ENCODE data around the gene CADM1. TPM values are rescaled to one million over a fixed set of nuclear protein-coding genes. Genes with fewer than 3 reads are reported as not detected.
"Not testable (repeated sequence)": the region's sequence is repeated elsewhere in the genome, so short reads cannot be mapped to it uniquely, and the experiment has no call there.

Gene CADM1
- total RNA-seq, 1 experiment from 2014 or later = 0.79 TPM

- Histone ChIP-seq H3K4me2 (ENCODE audit: low read length) (no peak overlapping the region), H3K27me3 (ENCODE audit: insufficient read depth, low read length) (no peaks in the 10 kb centered on the region), H3K27ac (ENCODE audit: low read depth, low read length) (no peak overlapping the region), H3K9ac (ENCODE audit: low read length) (no peak overlapping the region), H3K4me1 (ENCODE audit: control insufficient read depth in 1 of 2, insufficient read depth in 2 of 2, low read length in 2 of 2) (no peaks in the 10 kb centered on the region), H3K9me2 (ENCODE audit: insufficient read depth) (no peaks in the 10 kb centered on the region), H2AFZ (ENCODE audit: low read depth, low read length, poor library complexity, severe bottlenecking) (no peak overlapping the region), H3K9me3 (ENCODE audit: control insufficient read depth in 1 of 2, insufficient read depth in 1 of 2, low read depth in 1 of 2, low read length in 2 of 2) (peaks cover 0 to 7% of the 10 kb centered on the region in 2 experiments; a peak in 2 of 4 replicates), H3K36me3 (ENCODE audit: control insufficient read depth in 1 of 2, insufficient read depth in 2 of 2, low read length in 2 of 2) (no peaks in the 10 kb centered on the region), H4K20me1 (ENCODE audit: insufficient read depth) (no peaks in the 10 kb centered on the region), H3K4me3 (replicated peaks in 1 of 2; ENCODE audit: low read depth in 1 of 2, low read length in 2 of 2) (no peak overlapping the region), H3K79me2 (ENCODE audit: insufficient read depth, low read length) (no peaks in the 10 kb centered on the region)
- ChIA-PET POLR2A (no interaction called here), RAD21 (ENCODE audit: low non-redundant PET in 1 of 2, low total read pairs in 2 of 2, uncharacterized antibody in 2 of 2, unreplicated experiment in 2 of 2) (no interaction called here), CTCF (no interaction called here)
- intact Hi-C loops (cut with micrococcal nuclease) = no loop called here
- DNase-seq (ENCODE audit: low read depth, low spot score) = no peak
- TF ChIP-seq SRF (IDR thresholded peaks at IDR 0.05; ENCODE audit: low read depth) (no peak), RAD21 (IDR thresholded peaks at IDR 0.05; ENCODE audit: low read depth) (no peak), CTCF (IDR thresholded peaks at IDR 0.05 in 2 of 3, conservative IDR thresholded peaks at IDR 0.05 in 1 of 3; ENCODE audit: borderline replicate concordance in 1 of 3, insufficient read depth in 1 of 3, low read depth in 2 of 3, low read length in 2 of 3) (no peak), EZH2 (IDR thresholded peaks at IDR 0.05) (no peak), EGR1 (IDR thresholded peaks at IDR 0.05; ENCODE audit: low read depth) (no peak), JUND (IDR thresholded peaks at IDR 0.05) (no peak), ZNF274 (IDR thresholded peaks at IDR 0.05; ENCODE audit: low read depth, low read length) (no peak), ZBTB33 (IDR thresholded peaks at IDR 0.05; ENCODE audit: extremely low read depth, insufficient replicate concordance, low read length) (no peak), POLR2A (IDR thresholded peaks at IDR 0.05; ENCODE audit: borderline replicate concordance, extremely low read depth, insufficient read depth, insufficient read length) (no peak), CEBPB (IDR thresholded peaks at IDR 0.05; ENCODE audit: low read depth) (no peak), MAX (IDR thresholded peaks at IDR 0.05) (no peak), ZFX (IDR thresholded peaks at IDR 0.05) (no peak), FOSL1 (IDR thresholded peaks at IDR 0.05; ENCODE audit: low read depth) (no peak), SIN3A (IDR thresholded peaks at IDR 0.05; ENCODE audit: low read depth) (no peak), POLR2AphosphoS5 (IDR thresholded peaks at IDR 0.05; ENCODE audit: low read depth, low read length) (no peak), ELF1 (IDR thresholded peaks at IDR 0.05; ENCODE audit: borderline replicate concordance, low read depth) (no peak), CBX3 (IDR thresholded peaks at IDR 0.05; ENCODE audit: low read depth) (no peak)
- ATAC-seq = no peak
- BruUV-seq (replicated peaks) = no TSS peak
Measured at GRCh38 chr11:115475564-115475963, 28.7 kb downstream of the CADM1 start.

GRCh38 chr11:115474306-115474705 is 29.9 kb downstream of the CADM1 start:
- BruUV-seq (replicated peaks); POLR2A ChIA-PET; H3K9me2 ChIP-seq (ENCODE audit: insufficient read depth); H3K9me3 ChIP-seq (ENCODE audit: control insufficient read depth in 1 of 2, insufficient read depth in 1 of 2, low read depth in 1 of 2, low read length in 2 of 2); H3K36me3 ChIP-seq (ENCODE audit: control insufficient read depth in 1 of 2, insufficient read depth in 2 of 2, low read length in 2 of 2); H4K20me1 ChIP-seq (ENCODE audit: insufficient read depth); H3K4me1 ChIP-seq (ENCODE audit: control insufficient read depth in 1 of 2, insufficient read depth in 2 of 2, low read length in 2 of 2); ATAC-seq; H2AFZ ChIP-seq (ENCODE audit: low read depth, low read length, poor library complexity, severe bottlenecking); H3K27me3 ChIP-seq (ENCODE audit: insufficient read depth, low read length); H3K9ac ChIP-seq (ENCODE audit: low read length); CTCF ChIA-PET; H3K79me2 ChIP-seq (ENCODE audit: insufficient read depth, low read length); H3K4me3 ChIP-seq (replicated peaks in 1 of 2; ENCODE audit: low read depth in 1 of 2, low read length in 2 of 2); intact Hi-C loops (cut with micrococcal nuclease); RAD21 ChIA-PET (ENCODE audit: low non-redundant PET in 1 of 2, low total read pairs in 2 of 2, uncharacterized antibody in 2 of 2, unreplicated experiment in 2 of 2); DNase-seq (ENCODE audit: low read depth, low spot score); H3K27ac ChIP-seq (ENCODE audit: low read depth, low read length); H3K4me2 ChIP-seq (ENCODE audit: low read length): not testable (repeated sequence)

All from HCT116 (cell line).